IgD-negative memory B cell (primary cell): Measurements from ENCODE around the gene TPK1. TPM values are rescaled to one million over a fixed set of nuclear protein-coding genes. Genes with fewer than 3 reads are reported as not detected.

ENCODE experiments used
- H3K27ac Mint-ChIP-seq, 3 donors: one replicate each; pipeline ENCODE4 v1.8.0; 2020 to 2022; ENCODE audit warnings: mild to moderate bottlenecking in 3 of 3, mixed read lengths in 3 of 3, moderate library complexity in 1 of 3
- H3K27me3 Mint-ChIP-seq: one replicate; pipeline ENCODE4 v1.8.0; 2021; ENCODE audit warnings: mixed read lengths
- H3K36me3 Mint-ChIP-seq: one replicate; pipeline ENCODE4 v1.8.0; 2020; ENCODE audit warnings: mild to moderate bottlenecking, mixed read lengths
- H3K4me1 Mint-ChIP-seq, 3 donors: one replicate each; pipeline ENCODE4 v1.8.0; 2020 to 2022; ENCODE audit warnings: mixed read lengths in 3 of 3, mild to moderate bottlenecking in 1 of 3
- H3K4me3 Mint-ChIP-seq, 4 donors: one replicate each; pipeline ENCODE4 v1.8.0; 2020 to 2022; ENCODE audit warnings: mild to moderate bottlenecking in 4 of 4, mixed read lengths in 4 of 4, moderate library complexity in 3 of 4
- H3K9me3 Mint-ChIP-seq, 3 donors: one replicate each; pipeline ENCODE4 v1.8.0; 2020 to 2021; ENCODE audit warnings: mixed read lengths in 3 of 3, mild to moderate bottlenecking in 1 of 3
- polyA plus RNA-seq: library from polyadenylated mRNA; unstranded; fragments of 300-500 nt; fragmentation: Illumina TruSeq; gene quantifications from one replicate; pipeline ENCODE4 v1.2.3, GENCODE V29; 2021

TPK1 gene
- polyA plus RNA-seq, 1 donor from 2014 or later: 16.8 TPM

DNA sequence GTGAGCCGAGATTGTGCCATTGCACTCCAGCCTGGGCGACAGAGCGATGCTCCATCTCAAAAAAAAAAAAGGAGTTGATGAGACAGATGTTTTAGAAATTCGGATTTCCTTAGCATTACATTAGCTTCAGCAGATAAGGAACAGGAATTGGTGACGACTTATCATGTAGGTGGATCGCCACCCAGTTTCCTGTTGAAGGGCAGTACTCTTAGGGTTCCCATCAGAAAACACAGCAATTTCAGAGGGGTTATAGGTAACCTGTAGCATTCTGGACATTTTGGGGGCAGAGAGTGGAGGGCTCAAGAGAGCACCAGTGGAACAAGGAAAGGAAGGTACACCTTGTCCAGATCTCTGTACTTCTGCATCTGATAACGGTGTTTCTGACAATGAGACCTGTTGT lies 286.0 kb downstream of the TPK1 start:
- Mint-ChIP-seq H3K4me1 (peaks cover 0 to 2% (median 0%) of the 10 kb centered on the region in 3 donors), H3K4me3 (no peak overlapping the region), H3K9me3 (no peaks in the 10 kb centered on the region), H3K27me3 (no peaks in the 10 kb centered on the region), H3K36me3 (peaks cover 4% of the 10 kb centered on the region), H3K27ac (no peak overlapping the region)

DNA sequence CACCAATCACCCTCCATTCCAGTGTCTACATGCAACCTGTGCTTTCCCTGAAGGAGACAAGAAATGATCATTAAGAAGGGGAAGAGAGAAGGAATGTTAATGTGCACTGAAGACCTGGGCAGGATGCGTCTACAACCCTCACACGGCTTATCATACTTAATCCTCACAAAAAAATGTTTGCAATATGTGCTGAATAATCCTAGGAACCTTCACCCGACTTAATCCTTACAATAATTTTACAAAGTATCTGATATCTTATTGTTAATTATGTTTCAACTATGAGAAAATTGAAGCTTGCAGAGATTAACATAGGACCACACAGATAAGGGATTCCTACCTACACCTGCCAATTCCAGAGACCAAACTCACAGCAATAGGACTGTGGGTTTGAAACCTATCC lies 287.3 kb downstream of the TPK1 start:
- peaks cover 4% of the 10 kb centered on the region for H3K36me3 Mint-ChIP-seq
- no peak overlapping the region for H3K27ac Mint-ChIP-seq
- H3K9me3 Mint-ChIP-seq: no peaks in the 10 kb centered on the region
- no peak overlapping the region for H3K4me3 Mint-ChIP-seq
- H3K4me1 Mint-ChIP-seq: peaks cover 0 to 2% (median 0%) of the 10 kb centered on the region in 3 donors
- H3K27me3 Mint-ChIP-seq: no peaks in the 10 kb centered on the region

DNA sequence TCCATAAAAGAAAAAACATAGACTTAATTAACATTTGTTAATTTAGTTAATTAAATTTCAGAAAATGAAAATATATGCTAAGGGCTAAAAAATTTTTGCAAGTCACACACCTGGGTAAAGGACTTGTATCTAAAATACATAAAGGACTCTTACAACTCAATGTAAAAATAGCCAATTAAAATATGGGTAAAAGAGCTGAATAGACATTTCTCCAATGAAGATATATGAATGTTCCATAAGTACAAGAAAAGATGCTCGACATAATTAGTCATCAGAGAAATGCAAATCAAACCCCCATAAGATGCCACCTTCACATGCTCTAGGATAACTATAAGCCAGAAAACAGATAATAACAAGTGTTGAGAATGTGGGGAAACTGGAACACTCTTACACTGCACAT lies 288.0 kb downstream of the TPK1 start:
- Mint-ChIP-seq H3K4me1 (peaks cover 0 to 2% (median 0%) of the 10 kb centered on the region in 3 donors), H3K27me3 (no peaks in the 10 kb centered on the region), H3K4me3 (no peak overlapping the region), H3K36me3 (peaks cover 4% of the 10 kb centered on the region), H3K9me3 (no peaks in the 10 kb centered on the region), H3K27ac (no peak overlapping the region)

DNA sequence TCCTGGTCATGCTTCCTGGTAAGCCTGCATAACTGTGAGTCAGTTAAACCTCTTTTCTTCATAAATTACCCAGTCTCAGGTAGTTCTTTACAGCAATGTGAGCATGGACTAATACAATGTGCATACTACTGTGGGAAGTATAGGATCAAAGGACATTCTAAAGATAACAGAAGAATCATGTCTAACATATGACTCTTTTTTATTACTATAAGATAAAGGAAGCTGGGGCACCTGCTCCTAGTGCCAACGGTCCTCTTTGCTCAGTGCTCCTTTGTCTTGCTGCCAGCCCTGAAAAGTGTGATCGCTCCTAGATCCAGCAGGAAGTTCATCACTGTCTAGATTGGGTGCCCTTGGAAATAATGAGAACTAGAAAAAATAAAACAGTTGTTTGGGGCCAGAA lies 289.1 kb downstream of the TPK1 start:
- H3K27ac Mint-ChIP-seq: no peak overlapping the region
- no peak overlapping the region for H3K4me3 Mint-ChIP-seq
- H3K9me3 Mint-ChIP-seq: no peaks in the 10 kb centered on the region
- H3K27me3 Mint-ChIP-seq: no peaks in the 10 kb centered on the region
- H3K4me1 Mint-ChIP-seq: peaks cover 0 to 2% (median 0%) of the 10 kb centered on the region in 3 donors
- peaks cover 4% of the 10 kb centered on the region for H3K36me3 Mint-ChIP-seq

DNA sequence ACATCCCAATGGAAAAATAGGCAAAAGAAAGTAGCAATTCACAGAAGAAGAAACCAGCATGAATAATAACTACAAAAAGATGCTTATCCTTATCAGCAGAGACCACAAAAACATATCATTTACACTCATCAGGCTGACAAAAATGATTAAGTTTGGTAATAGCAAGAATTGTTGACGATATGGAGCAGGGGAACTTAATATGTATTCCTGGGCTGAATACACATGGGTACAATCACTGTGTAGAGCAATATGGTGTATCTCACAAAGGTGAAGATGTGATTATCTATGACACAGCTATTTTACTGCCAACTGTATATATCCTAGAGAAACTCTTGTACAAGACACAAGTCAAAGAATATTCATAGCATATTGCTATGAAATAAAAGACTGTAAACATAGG lies 290.5 kb downstream of the TPK1 start:
- no peak overlapping the region for H3K27ac Mint-ChIP-seq
- peaks cover 6% of the 10 kb centered on the region for H3K36me3 Mint-ChIP-seq
- no peaks in the 10 kb centered on the region for H3K9me3 Mint-ChIP-seq
- H3K4me3 Mint-ChIP-seq: no peak overlapping the region
- H3K4me1 Mint-ChIP-seq: peaks cover 0 to 2% (median 0%) of the 10 kb centered on the region in 3 donors
- no peaks in the 10 kb centered on the region for H3K27me3 Mint-ChIP-seq

DNA sequence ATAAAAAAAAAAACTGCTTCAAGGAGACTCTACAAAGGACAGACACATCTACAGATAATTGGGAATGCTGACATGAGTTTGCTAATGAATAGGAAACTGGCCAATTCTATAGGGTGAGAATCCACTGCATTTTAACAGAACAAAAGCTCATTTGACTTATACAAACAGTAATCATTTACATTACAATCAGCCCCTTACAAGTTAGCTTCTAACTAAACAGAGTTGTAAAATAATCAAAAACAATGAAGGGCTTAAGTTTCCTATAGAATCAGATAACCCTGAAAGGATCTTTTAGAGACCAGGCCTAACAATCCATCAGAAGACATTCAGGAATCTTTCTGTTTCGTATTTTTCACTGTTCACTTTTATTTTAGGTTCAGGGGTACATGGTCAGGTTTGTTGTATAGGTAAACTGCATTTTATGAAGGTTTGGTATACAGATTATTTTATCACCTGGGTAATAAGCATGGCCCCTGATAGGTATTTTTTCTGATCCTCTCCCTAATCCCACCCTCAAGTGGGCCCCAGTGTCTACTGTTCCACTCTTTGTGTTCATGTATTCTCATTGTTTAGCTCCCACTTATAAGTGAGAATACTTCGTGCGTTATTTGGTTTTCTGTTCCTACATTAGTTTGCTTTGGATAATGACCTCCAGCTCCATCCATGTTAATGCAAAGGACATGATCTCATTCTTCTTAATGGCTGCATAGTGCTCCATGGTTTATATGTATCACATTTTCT lies 301.0 kb downstream of the TPK1 start:
- H3K27ac Mint-ChIP-seq: no peak overlapping the region
- no peak overlapping the region for H3K4me3 Mint-ChIP-seq
- no peaks in the 10 kb centered on the region for H3K4me1 Mint-ChIP-seq
- H3K36me3 Mint-ChIP-seq: peaks cover 15% of the 10 kb centered on the region
- H3K27me3 Mint-ChIP-seq: no peaks in the 10 kb centered on the region
- peaks cover 2 to 4% (median 3%) of the 10 kb centered on the region in 3 donors for H3K9me3 Mint-ChIP-seq

DNA sequence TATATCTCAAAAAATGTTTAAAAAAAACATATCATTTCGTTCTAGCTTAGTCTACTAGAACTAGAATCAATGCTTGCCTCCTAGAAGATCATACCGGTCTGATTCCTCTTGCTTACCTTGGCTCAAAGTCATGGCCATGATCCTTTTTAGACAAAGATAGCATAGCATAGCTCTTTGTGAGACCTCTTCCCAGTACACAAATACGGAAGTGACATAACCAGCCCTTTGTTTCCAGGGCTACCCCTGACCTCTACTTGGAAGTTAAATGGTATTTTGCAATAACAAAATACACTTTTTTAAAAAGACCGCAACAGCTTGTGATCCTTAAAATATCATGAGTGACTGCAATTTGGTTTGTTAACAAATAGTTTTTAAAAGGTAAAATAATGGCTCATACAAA lies 301.7 kb downstream of the TPK1 start:
- Mint-ChIP-seq H3K9me3 (peaks cover 2 to 4% (median 3%) of the 10 kb centered on the region in 3 donors), H3K27ac (no peak overlapping the region), H3K4me1 (peaks cover 0 to 2% (median 0%) of the 10 kb centered on the region in 3 donors), H3K36me3 (peaks cover 16% of the 10 kb centered on the region), H3K27me3 (no peaks in the 10 kb centered on the region), H3K4me3 (no peak overlapping the region)

DNA sequence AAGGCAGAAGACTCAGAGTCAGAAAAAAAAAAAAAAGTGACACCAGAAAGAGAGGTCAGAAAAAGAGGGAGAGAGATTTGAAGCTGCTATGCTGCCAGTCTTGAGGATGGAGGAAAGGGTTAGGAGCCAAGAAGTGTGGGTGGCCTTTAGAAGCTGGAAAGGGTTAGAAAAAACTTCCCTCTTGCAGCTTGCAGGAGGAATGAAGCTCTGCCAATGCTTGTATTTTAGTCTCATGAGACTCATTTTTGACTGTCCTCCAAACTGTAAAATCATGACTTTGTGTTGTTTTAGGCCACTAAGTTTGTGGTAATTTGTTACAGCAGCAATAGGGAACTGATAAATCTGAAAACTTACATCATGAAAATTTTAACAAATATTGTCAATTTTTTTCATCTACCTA lies 304.7 kb downstream of the TPK1 start:
- Mint-ChIP-seq H3K9me3 (peaks cover 2 to 4% (median 3%) of the 10 kb centered on the region in 3 donors), H3K27me3 (no peaks in the 10 kb centered on the region), H3K36me3 (peaks cover 24% of the 10 kb centered on the region), H3K4me3 (no peak overlapping the region), H3K4me1 (peaks cover 0 to 4% (median 0%) of the 10 kb centered on the region in 3 donors), H3K27ac (no peak overlapping the region)

DNA sequence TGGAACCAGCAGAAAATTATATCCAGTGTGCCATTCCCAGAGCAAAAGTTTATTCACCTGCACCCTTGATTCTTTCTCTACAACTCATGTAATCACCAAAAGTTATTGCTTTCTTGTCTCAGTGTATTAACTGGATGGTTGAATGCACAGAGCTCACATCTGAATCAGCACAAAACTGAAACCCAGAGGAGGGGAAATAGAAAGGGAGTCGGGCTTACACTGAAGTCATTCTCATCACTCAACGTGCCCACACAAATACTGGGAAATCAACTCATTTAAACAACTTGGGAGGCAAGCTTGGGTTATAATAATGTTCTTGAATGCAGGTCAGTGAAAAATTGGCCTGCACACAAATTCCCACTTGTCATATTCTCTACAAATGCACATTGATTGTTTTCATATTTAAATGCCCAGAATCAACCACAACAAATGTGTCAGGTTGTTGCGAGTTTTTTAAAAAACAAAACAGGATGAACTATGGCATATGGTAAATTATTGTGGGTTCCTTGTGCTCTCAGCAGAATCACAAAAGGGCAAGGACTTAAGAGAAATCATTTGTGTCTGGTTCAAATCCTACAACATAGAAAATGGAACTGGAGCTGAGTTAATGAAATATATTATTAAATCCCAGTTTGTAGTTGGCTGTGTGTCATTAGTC lies 306.5 kb downstream of the TPK1 start:
- Mint-ChIP-seq H3K4me1 (peaks cover 0 to 4% (median 0%) of the 10 kb centered on the region in 3 donors), H3K27me3 (no peaks in the 10 kb centered on the region), H3K36me3 (peaks cover 18% of the 10 kb centered on the region), H3K9me3 (peaks cover 0 to 4% (median 2%) of the 10 kb centered on the region in 3 donors), H3K4me3 (no peak overlapping the region), H3K27ac (no peak overlapping the region)

DNA sequence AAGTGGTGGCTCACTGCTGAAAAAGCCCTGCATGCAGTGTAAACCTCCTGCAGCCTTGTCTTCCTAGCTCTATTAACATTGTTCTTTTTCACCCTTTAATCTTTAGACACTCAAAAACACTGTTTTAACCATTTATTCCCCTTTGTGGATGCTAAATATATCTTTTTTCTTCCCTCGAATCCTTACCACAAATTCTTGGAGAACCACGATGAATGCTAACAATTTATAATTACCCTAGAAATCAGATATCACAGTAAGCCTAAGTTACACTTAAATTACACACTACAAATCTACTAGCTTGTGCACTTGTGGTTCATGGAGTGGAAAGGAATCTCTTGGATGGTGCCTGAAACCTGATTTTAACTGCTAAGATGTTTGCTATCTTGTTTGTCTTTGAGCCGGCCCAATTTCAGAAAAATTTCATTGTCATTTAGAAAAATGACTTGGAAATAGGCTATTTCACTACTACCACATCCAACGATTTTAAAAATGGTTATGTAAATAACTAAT lies 307.3 kb downstream of the TPK1 start:
- no peak overlapping the region for H3K27ac Mint-ChIP-seq
- H3K4me1 Mint-ChIP-seq: peaks cover 0 to 4% (median 0%) of the 10 kb centered on the region in 3 donors
- peaks cover 18% of the 10 kb centered on the region for H3K36me3 Mint-ChIP-seq
- peaks cover 0 to 3% (median 1%) of the 10 kb centered on the region in 3 donors for H3K9me3 Mint-ChIP-seq
- no peak overlapping the region for H3K4me3 Mint-ChIP-seq
- no peaks in the 10 kb centered on the region for H3K27me3 Mint-ChIP-seq

DNA sequence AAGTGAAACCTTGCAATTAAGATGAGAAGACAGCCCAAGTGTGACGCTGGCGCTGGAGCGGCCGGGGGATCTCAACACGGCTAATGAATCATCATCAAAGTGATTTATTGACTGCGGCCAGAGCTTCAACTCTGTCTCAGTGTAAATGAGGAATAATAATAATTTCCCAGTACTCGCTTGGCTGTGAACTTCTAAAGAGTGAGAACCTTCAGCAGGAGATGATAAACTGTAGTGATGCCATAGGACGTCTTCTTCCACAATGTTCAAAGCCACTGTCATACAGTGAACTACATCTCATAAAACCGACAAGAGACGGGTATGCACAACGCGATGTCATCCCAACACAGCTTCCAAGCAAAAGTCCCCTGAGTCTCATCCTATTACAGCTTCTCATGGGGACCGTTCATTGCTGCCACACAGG lies 308.8 kb downstream of the TPK1 start:
- Mint-ChIP-seq H3K4me1 (peaks cover 0 to 4% (median 0%) of the 10 kb centered on the region in 3 donors), H3K27me3 (no peaks in the 10 kb centered on the region), H3K4me3 (no peak overlapping the region), H3K36me3 (peaks cover 15% of the 10 kb centered on the region), H3K9me3 (peaks cover 0 to 1% (median 0%) of the 10 kb centered on the region in 3 donors), H3K27ac (no peak overlapping the region)

DNA sequence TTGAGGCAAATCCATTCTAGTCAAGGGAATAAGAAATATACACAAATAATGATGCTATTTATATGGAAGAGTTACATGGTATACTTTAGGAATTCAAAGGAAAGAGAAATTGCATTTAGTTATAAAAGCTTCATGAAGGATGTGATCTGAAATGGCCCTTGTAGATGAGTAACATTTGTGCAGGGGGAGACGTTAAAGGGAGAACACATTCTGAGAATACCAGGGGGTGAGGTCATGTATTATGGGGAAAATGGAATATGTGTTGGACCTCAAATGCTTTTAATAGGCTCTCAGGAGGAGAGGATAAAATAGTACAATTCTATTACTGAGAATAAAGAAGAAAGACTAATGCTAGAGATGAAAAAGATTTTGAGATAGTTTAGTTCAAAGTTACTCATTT lies 309.9 kb downstream of the TPK1 start:
- Mint-ChIP-seq H3K9me3 (peaks cover 0 to 1% (median 0%) of the 10 kb centered on the region in 3 donors), H3K36me3 (peaks cover 14% of the 10 kb centered on the region), H3K4me1 (peaks cover 0 to 4% (median 0%) of the 10 kb centered on the region in 3 donors), H3K4me3 (no peak overlapping the region), H3K27ac (no peak overlapping the region), H3K27me3 (no peaks in the 10 kb centered on the region)

DNA sequence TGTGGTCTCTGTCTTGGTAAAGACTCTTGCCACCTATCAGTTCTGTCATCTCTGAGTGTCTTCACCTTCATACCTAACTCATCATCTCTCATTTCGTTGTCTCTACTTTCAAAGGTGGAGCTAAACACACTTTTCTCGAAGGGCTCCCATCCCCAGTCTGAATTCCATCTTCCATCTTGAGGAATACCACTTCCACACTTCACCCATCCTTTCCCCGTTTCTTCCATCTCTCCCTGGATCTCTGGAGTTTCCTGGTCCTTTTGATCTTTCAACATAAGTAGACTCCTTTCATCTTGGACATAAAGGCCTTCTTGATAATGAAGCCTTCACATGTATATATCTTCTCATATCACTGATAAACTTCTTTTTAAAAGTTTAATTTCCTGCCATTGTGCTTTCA lies 311.6 kb downstream of the TPK1 start:
- no peaks in the 10 kb centered on the region for H3K27me3 Mint-ChIP-seq
- H3K4me1 Mint-ChIP-seq: peaks cover 0 to 3% (median 0%) of the 10 kb centered on the region in 3 donors
- H3K9me3 Mint-ChIP-seq: peaks cover 0 to 1% (median 0%) of the 10 kb centered on the region in 3 donors

DNA sequence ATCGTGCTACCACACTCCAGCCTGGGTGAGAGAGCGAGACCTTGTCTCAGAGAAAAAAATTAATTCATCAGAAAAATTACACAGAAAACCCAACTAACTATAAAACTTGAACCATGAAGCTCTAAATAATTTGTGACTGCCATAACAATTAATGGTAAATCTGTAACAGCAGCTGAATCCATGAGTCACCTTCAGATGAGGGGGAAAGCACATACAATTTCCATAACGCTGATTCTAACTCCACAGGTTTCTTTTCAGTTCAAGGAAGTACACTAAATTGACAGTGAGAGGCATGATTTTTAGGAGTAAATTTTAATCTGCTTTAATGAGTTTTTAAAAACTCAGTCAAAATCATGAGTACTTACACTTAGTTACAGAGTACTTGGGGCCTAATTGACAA lies 312.2 kb downstream of the TPK1 start:
- Mint-ChIP-seq H3K4me1 (no peaks in the 10 kb centered on the region), H3K4me3 (no peak overlapping the region), H3K27me3 (no peaks in the 10 kb centered on the region), H3K36me3 (peaks cover 11% of the 10 kb centered on the region), H3K27ac (no peak overlapping the region), H3K9me3 (peaks cover 0 to 1% (median 0%) of the 10 kb centered on the region in 3 donors)

More for the DNA sequence above, 311.6 kb downstream of the TPK1 start:
- Mint-ChIP-seq H3K36me3 (peaks cover 14% of the 10 kb centered on the region), H3K4me3 (no peak overlapping the region), H3K27ac (no peak overlapping the region)

DNA sequence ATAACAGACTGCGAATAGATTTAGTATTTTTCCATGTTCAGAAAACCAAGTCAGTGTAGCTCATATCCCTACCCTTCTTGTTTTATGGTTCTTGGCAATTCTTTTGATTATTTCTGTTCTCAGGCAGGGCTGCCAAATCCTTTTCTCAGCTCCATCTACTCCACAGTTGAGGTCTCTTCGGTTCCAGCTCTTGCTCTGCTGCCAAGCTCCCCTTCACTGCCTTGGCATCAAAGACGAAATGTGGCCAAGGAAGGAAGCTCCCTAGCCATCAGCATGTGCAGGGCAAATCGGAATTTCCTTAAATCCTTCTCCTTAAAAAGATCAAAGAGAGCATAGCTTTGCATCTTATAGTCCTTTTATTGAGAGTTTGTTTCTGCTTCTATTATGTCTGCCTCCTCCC lies 315.9 kb downstream of the TPK1 start:
- H3K27me3 Mint-ChIP-seq: no peaks in the 10 kb centered on the region
- no peaks in the 10 kb centered on the region for H3K4me1 Mint-ChIP-seq
- peaks cover 0 to 2% (median 1%) of the 10 kb centered on the region in 3 donors for H3K9me3 Mint-ChIP-seq
- no peak overlapping the region for H3K4me3 Mint-ChIP-seq
- H3K27ac Mint-ChIP-seq: no peak overlapping the region
- peaks cover 6% of the 10 kb centered on the region for H3K36me3 Mint-ChIP-seq
